ENCODE measurements around the gene ATXN1L. TPM values are rescaled to one million over a fixed set of nuclear protein-coding genes. Genes with fewer than 3 reads are reported as not detected.
A peak's percentile ranks its signal among the peaks of the same experiment; 100 is the strongest.
"Not testable (repeated sequence)": the region's sequence is repeated elsewhere in the genome, so short reads cannot be mapped to it uniquely, and the experiment has no call there.

Gene ATXN1L
- total RNA-seq, 1 donor from 2014 or later, result 44.4 TPM

- peak; percentile 57 for DNase-seq (ENCODE audit: low spot score)
Observed at GRCh38 chr16:71851746-71852145, 6.0 kb downstream of the ATXN1L start.

- peak; percentile 49 for DNase-seq (ENCODE audit: low spot score)
Observed at GRCh38 chr16:71852158-71852557, 6.4 kb downstream of the ATXN1L start.

GRCh38 chr16:71852561-71852960 lies 6.8 kb downstream of the ATXN1L start:
- peak; percentile 85 for DNase-seq (ENCODE audit: low spot score)

GRCh38 chr16:71853413-71853812 lies 7.6 kb downstream of the ATXN1L start:
- DNase-seq (ENCODE audit: low spot score), result no peak

- DNase-seq (ENCODE audit: low spot score), result peak; percentile 4
Observed at GRCh38 chr16:71854369-71854948, 8.7 kb downstream of the ATXN1L start.

- DNase-seq (ENCODE audit: low spot score), result peak; percentile 49
Observed at GRCh38 chr16:71855937-71856662, 10.3 kb downstream of the ATXN1L start.

GRCh38 chr16:71859762-71860521 lies 14.2 kb downstream of the ATXN1L start:
- no peak for DNase-seq (ENCODE audit: low spot score)

- no peak for DNase-seq (ENCODE audit: low spot score)
Observed at GRCh38 chr16:71863995-71864394, 18.2 kb downstream of the ATXN1L start.

- no peak for DNase-seq (ENCODE audit: low spot score)
Observed at GRCh38 chr16:71865173-71865863, 19.5 kb downstream of the ATXN1L start.

- not testable (repeated sequence) for DNase-seq (ENCODE audit: low spot score)
Observed at GRCh38 chr16:71867175-71867574, 21.4 kb downstream of the ATXN1L start.

- DNase-seq (ENCODE audit: low spot score), result no peak
Observed at GRCh38 chr16:71867939-71868338, 22.2 kb downstream of the ATXN1L start.

- DNase-seq (ENCODE audit: low spot score), result no peak
Observed at GRCh38 chr16:71869089-71869488, 23.3 kb downstream of the ATXN1L start.

GRCh38 chr16:71870818-71871217 lies 25.0 kb downstream of the ATXN1L start:
- no peak for DNase-seq (ENCODE audit: low spot score)

- DNase-seq (ENCODE audit: low spot score), result no peak
Observed at GRCh38 chr16:71873199-71873598, 27.4 kb downstream of the ATXN1L start.

GRCh38 chr16:71878911-71879310 lies 33.1 kb downstream of the ATXN1L start:
- DNase-seq (ENCODE audit: low spot score), result no peak

- DNase-seq (ENCODE audit: low spot score), result no peak
Observed at GRCh38 chr16:71880176-71880575, 34.4 kb downstream of the ATXN1L start.

- DNase-seq (ENCODE audit: low spot score), result no peak
Observed at GRCh38 chr16:71882505-71883167, 36.9 kb downstream of the ATXN1L start.

GRCh38 chr16:71883168-71883848 lies 37.5 kb downstream of the ATXN1L start:
- DNase-seq (ENCODE audit: low spot score), result no peak

GRCh38 chr16:71883849-71884638 lies 38.3 kb downstream of the ATXN1L start, which contains the start of gene ZNF821:
TSS of gene ZNF821 (minus strand) at chr16:71884182. CDS start at chr16:71879946, 4,236 bp downstream.
- DNase-seq (ENCODE audit: low spot score), result peak; percentile 93

- DNase-seq (ENCODE audit: low spot score), result no peak
Observed at GRCh38 chr16:71885261-71885650, 39.5 kb downstream of the ATXN1L start.

All from mesenteric fat pad (tissue), 1 donor.